Measurements from ENCODE around the gene CDRT15.
"Not testable (repeated sequence)": the region's sequence is repeated elsewhere in the genome, so short reads cannot be mapped to it uniquely, and the experiment has no call there.

CDRT15 gene

GRCh38 chr17:14261406-14261805 is 24.7 kb upstream of the CDRT15 start:
- no peak for TF ChIP-seq CTCF (IDR thresholded peaks at IDR 0.05; ENCODE audit: low read depth, low read length, missing control alignments)
- no peak for DNase-seq (ENCODE audit: extremely low read depth, low read depth)
- H3K4me3 ChIP-seq (replicated peaks; ENCODE audit: low read depth, low read length), result no peak overlapping the region

GRCh38 chr17:14245629-14246028 is 9.0 kb upstream of the CDRT15 start:
- no peak overlapping the region for H3K4me3 ChIP-seq (replicated peaks; ENCODE audit: low read depth, low read length)
- no peak for DNase-seq (ENCODE audit: extremely low read depth, low read depth)
- no peak for TF ChIP-seq CTCF (IDR thresholded peaks at IDR 0.05; ENCODE audit: low read depth, low read length, missing control alignments)

GRCh38 chr17:14245002-14245401 is 8.3 kb upstream of the CDRT15 start:
- DNase-seq (ENCODE audit: extremely low read depth, low read depth), result no peak
- TF ChIP-seq CTCF (IDR thresholded peaks at IDR 0.05; ENCODE audit: low read depth, low read length, missing control alignments), result no peak
- H3K4me3 ChIP-seq (replicated peaks; ENCODE audit: low read depth, low read length), result no peak overlapping the region

- not testable (repeated sequence) for DNase-seq (ENCODE audit: extremely low read depth, low read depth); H3K4me3 ChIP-seq (replicated peaks; ENCODE audit: low read depth, low read length)
Measured at GRCh38 chr17:14239271-14239670, 2.6 kb upstream of the CDRT15 start.

- DNase-seq (ENCODE audit: extremely low read depth, low read depth); H3K4me3 ChIP-seq (replicated peaks; ENCODE audit: low read depth, low read length): not testable (repeated sequence)
Measured at GRCh38 chr17:14236032-14236431, 630 bp downstream of the CDRT15 start.

- DNase-seq (ENCODE audit: extremely low read depth, low read depth); H3K4me3 ChIP-seq (replicated peaks; ENCODE audit: low read depth, low read length): not testable (repeated sequence)
Measured at GRCh38 chr17:14235047-14235446, 1.6 kb downstream of the CDRT15 start.

GRCh38 chr17:14231187-14231586 is 5.5 kb downstream of the CDRT15 start:
- not testable (repeated sequence) for H3K4me3 ChIP-seq (replicated peaks; ENCODE audit: low read depth, low read length); DNase-seq (ENCODE audit: extremely low read depth, low read depth)

GRCh38 chr17:14228903-14229302 is 7.8 kb downstream of the CDRT15 start:
- no peak for TF ChIP-seq CTCF (IDR thresholded peaks at IDR 0.05; ENCODE audit: low read depth, low read length, missing control alignments)
- no peak overlapping the region for H3K4me3 ChIP-seq (replicated peaks; ENCODE audit: low read depth, low read length)
- peak; percentile 49 for DNase-seq (ENCODE audit: extremely low read depth, low read depth)

GRCh38 chr17:14227052-14227451 is 9.6 kb downstream of the CDRT15 start:
- no peak overlapping the region for H3K4me3 ChIP-seq (replicated peaks; ENCODE audit: low read depth, low read length)
- TF ChIP-seq CTCF (IDR thresholded peaks at IDR 0.05; ENCODE audit: low read depth, low read length, missing control alignments), result no peak
- no peak for DNase-seq (ENCODE audit: extremely low read depth, low read depth)

Data from HFF-Myc (cell line).